BJ (cell line): ENCODE measurements around the gene BIVM. TPM values are rescaled to one million over a fixed set of nuclear protein-coding genes. Genes with fewer than 3 reads are reported as not detected.

Experiments used
- polyA plus RNA-seq: library from polyadenylated mRNA; depleted of rRNA; stranded (reverse); fragments of >200 nt; gene quantifications from 2 replicates; pipeline ENCODE4 v1.2.3, GENCODE V29; 2011; rRNA removed

The BIVM gene
- polyA plus RNA-seq, 1 experiment: 9.5 TPM

Other genes starting within 250 kb of the BIVM start
- 13.9 and 26.3 TPM in 2 replicates for gene TPP2, start 202.1 kb upstream of the BIVM start, polyA plus RNA-seq
- gene METTL21C, start 104.1 kb upstream of the BIVM start, polyA plus RNA-seq: not detected in 2 replicates
- 5.5 and 10.5 TPM in 2 replicates for gene TEX30, start 25.3 kb upstream of the BIVM start, polyA plus RNA-seq
- gene POGLUT2, start 143 bp upstream of the BIVM start, polyA plus RNA-seq: 11.0 and 19.1 TPM in 2 replicates
- gene ERCC5, start 46.9 kb downstream of the BIVM start, polyA plus RNA-seq: 21.7 and 35.1 TPM in 2 replicates